ENCODE measurements around the gene RNF5. TPM values are rescaled to one million over a fixed set of nuclear protein-coding genes. Genes with fewer than 3 reads are reported as not detected.

The RNF5 gene
- total RNA-seq, 1 experiment from 2014 or later = 70.7 TPM

GRCh38 chr6:32196682-32197616 lies 18.7 kb downstream of the RNF5 start:
- DNase-seq = no peak
- peaks cover 9% of the 10 kb centered on the region for H3K4me1 ChIP-seq
- peaks cover 16% of the 10 kb centered on the region for H3K4me1 Mint-ChIP-seq (ENCODE audit: low read depth, unreplicated experiment)
- H3K4me3 ChIP-seq (ENCODE audit: low read depth, low read length) = peak overlapping the region; percentile 95
- H3K27me3 Mint-ChIP-seq (ENCODE audit: insufficient read depth, unreplicated experiment) = no peaks in the 10 kb centered on the region
- ChIA-PET CTCF (interaction anchor here (1.7 kb wide), 1 partner anchor 80 kb away, joined by 15 read pairs; no protein-coding TSS in a partner anchor), POLR2A (interaction anchor here (0.6 to 1.2 kb wide), 3 partner anchors 20 to 603 kb away, joined by 3 to 11 read pairs (median 4); partner anchors contain the start of gene DXO)
- no peaks in the 10 kb centered on the region for H3K9me3 Mint-ChIP-seq (ENCODE audit: unreplicated experiment)
- peak overlapping the region; percentile 99 for H3K27ac Mint-ChIP-seq (ENCODE audit: unreplicated experiment)
- H3K36me3 ChIP-seq (ENCODE audit: control insufficient read depth, insufficient read depth, low read length) = no peaks in the 10 kb centered on the region
- TF ChIP-seq CTCF (IDR thresholded peaks at IDR 0.05; ENCODE audit: insufficient read depth in 1 of 2, low read depth in 1 of 2, low read length in 1 of 2, severe bottlenecking in 1 of 2, unreplicated experiment in 1 of 2) = no peak
- H3K27me3 ChIP-seq (replicated peaks; ENCODE audit: control insufficient read depth, insufficient read depth, low read length) = no peaks in the 10 kb centered on the region
- intact Hi-C loops (cut with micrococcal nuclease; ENCODE audit: unreplicated experiment) = loop anchor here (10.0 kb wide), 1 partner anchor 768 kb away; the partner anchor contains the start of gene BRD2
- BruUV-seq (replicated peaks) = no TSS peak
- H3K36me3 Mint-ChIP-seq (ENCODE audit: insufficient read depth, unreplicated experiment) = peaks cover 16% of the 10 kb centered on the region
- no peaks in the 10 kb centered on the region for H3K9me3 ChIP-seq
- H3K4me3 Mint-ChIP-seq (ENCODE audit: unreplicated experiment) = peak overlapping the region; percentile 94

GRCh38 chr6:32198345-32198696 lies 20.1 kb downstream of the RNF5 start:
- Histone ChIP-seq H3K27me3 (replicated peaks; ENCODE audit: control insufficient read depth, insufficient read depth, low read length) (no peaks in the 10 kb centered on the region), H3K36me3 (ENCODE audit: control insufficient read depth, insufficient read depth, low read length) (no peaks in the 10 kb centered on the region), H3K4me3 (ENCODE audit: low read depth, low read length) (no peak overlapping the region), H3K4me1 (peaks cover 9% of the 10 kb centered on the region), H3K9me3 (no peaks in the 10 kb centered on the region)
- peak overlapping the region; percentile 22 for H3K4me3 Mint-ChIP-seq (ENCODE audit: unreplicated experiment)
- POLR2A ChIA-PET = no interaction called here
- CTCF ChIA-PET = no interaction called here
- H3K27me3 Mint-ChIP-seq (ENCODE audit: insufficient read depth, unreplicated experiment) = no peaks in the 10 kb centered on the region
- no peak for DNase-seq
- no peak for TF ChIP-seq CTCF (IDR thresholded peaks at IDR 0.05; ENCODE audit: insufficient read depth in 1 of 2, low read depth in 1 of 2, low read length in 1 of 2, severe bottlenecking in 1 of 2, unreplicated experiment in 1 of 2)
- H3K27ac Mint-ChIP-seq (ENCODE audit: unreplicated experiment) = no peak overlapping the region
- peaks cover 16% of the 10 kb centered on the region for H3K4me1 Mint-ChIP-seq (ENCODE audit: low read depth, unreplicated experiment)
- no peaks in the 10 kb centered on the region for H3K9me3 Mint-ChIP-seq (ENCODE audit: unreplicated experiment)
- BruUV-seq (replicated peaks) = no TSS peak
- intact Hi-C loops (cut with micrococcal nuclease; ENCODE audit: unreplicated experiment) = loop anchor here (10.0 kb wide), 1 partner anchor 766 kb away; the partner anchor contains the start of gene BRD2
- H3K36me3 Mint-ChIP-seq (ENCODE audit: insufficient read depth, unreplicated experiment) = peaks cover 16% of the 10 kb centered on the region

DNA sequence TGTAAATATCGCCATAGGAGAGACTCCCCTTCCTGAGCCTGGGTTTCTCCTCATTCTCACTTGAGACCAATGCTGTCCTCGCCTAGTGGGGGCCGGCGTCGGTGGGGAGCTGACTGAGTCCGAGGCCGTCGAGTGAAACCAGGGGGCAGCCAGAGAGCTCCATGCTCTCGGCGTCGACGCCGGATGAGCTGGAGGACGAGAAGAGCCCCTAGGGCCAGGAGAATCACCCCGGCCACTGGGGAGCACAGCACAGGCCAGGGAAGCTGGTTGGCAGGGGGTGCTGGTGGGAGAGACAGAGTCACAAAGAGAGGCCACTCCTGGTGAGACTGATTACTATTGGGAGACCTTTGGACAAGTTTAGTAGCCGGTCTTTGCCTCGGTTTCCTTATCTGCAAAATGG lies 20.7 kb downstream of the RNF5 start:
- H3K36me3 Mint-ChIP-seq (ENCODE audit: insufficient read depth, unreplicated experiment) = peaks cover 16% of the 10 kb centered on the region
- peak overlapping the region; percentile 22 for H3K4me3 Mint-ChIP-seq (ENCODE audit: unreplicated experiment)
- Histone ChIP-seq H3K27me3 (replicated peaks; ENCODE audit: control insufficient read depth, insufficient read depth, low read length) (no peaks in the 10 kb centered on the region), H3K9me3 (no peaks in the 10 kb centered on the region), H3K4me3 (ENCODE audit: low read depth, low read length) (no peak overlapping the region), H3K36me3 (ENCODE audit: control insufficient read depth, insufficient read depth, low read length) (no peaks in the 10 kb centered on the region), H3K4me1 (peaks cover 9% of the 10 kb centered on the region)
- H3K27me3 Mint-ChIP-seq (ENCODE audit: insufficient read depth, unreplicated experiment) = no peaks in the 10 kb centered on the region
- H3K27ac Mint-ChIP-seq (ENCODE audit: unreplicated experiment) = no peak overlapping the region
- peaks cover 16% of the 10 kb centered on the region for H3K4me1 Mint-ChIP-seq (ENCODE audit: low read depth, unreplicated experiment)
- TF ChIP-seq CTCF (IDR thresholded peaks at IDR 0.05; ENCODE audit: insufficient read depth in 1 of 2, low read depth in 1 of 2, low read length in 1 of 2, severe bottlenecking in 1 of 2, unreplicated experiment in 1 of 2) = no peak
- intact Hi-C loops (cut with micrococcal nuclease; ENCODE audit: unreplicated experiment) = loop anchor here (10.0 kb wide), 1 partner anchor 766 kb away; the partner anchor contains the start of gene BRD2
- CTCF ChIA-PET = no interaction called here
- no peaks in the 10 kb centered on the region for H3K9me3 Mint-ChIP-seq (ENCODE audit: unreplicated experiment)
- POLR2A ChIA-PET = no interaction called here
- BruUV-seq (replicated peaks) = no TSS peak
- DNase-seq = no peak

Measured in Caco-2 (cell line).